Measurements from ENCODE around the gene ATP1A4. TPM values are rescaled to one million over a fixed set of nuclear protein-coding genes. Genes with fewer than 3 reads are reported as not detected.

The ATP1A4 gene
- total RNA-seq, 1 donor from 2014 or later, result not detected

GRCh38 chr1:160225345-160225744 lies 73.9 kb downstream of the ATP1A4 start:
- Histone ChIP-seq H3K27me3 (ENCODE audit: insufficient read depth, low read length) (no peaks in the 10 kb centered on the region), H3K4me3 (ENCODE audit: insufficient read depth, low read depth, low read length) (no peak overlapping the region), H4K20me1 (ENCODE audit: insufficient read depth, low read length) (peaks cover 25% of the 10 kb centered on the region), H3K4me1 (ENCODE audit: insufficient read depth, low read length) (no peaks in the 10 kb centered on the region), H3K79me2 (ENCODE audit: insufficient read depth, low read length) (no peaks in the 10 kb centered on the region), H3K9ac (ENCODE audit: low read length) (no peak overlapping the region), H2AFZ (ENCODE audit: low read depth, low read length) (no peak overlapping the region), H3K4me2 (ENCODE audit: low read length) (no peak overlapping the region), H3K27ac (ENCODE audit: low read depth, low read length) (no peak overlapping the region), H3K36me3 (ENCODE audit: insufficient read depth, low read length) (peaks cover 72% of the 10 kb centered on the region), H3K9me3 (ENCODE audit: insufficient read depth, low read depth, low read length) (no peaks in the 10 kb centered on the region)
- no peak for TF ChIP-seq EZH2 (IDR thresholded peaks at IDR 0.05; ENCODE audit: insufficient read depth, low read length)
- TF ChIP-seq CTCF (IDR thresholded peaks at IDR 0.05; ENCODE audit: insufficient read depth, low read depth, low read length), result no peak
- Mint-ChIP-seq H3K27ac (ENCODE audit: unreplicated experiment) (no peak overlapping the region), H3K9me3 (ENCODE audit: unreplicated experiment) (no peaks in the 10 kb centered on the region), H3K27me3 (ENCODE audit: low read depth, unreplicated experiment) (no peaks in the 10 kb centered on the region), H3K4me3 (ENCODE audit: unreplicated experiment) (no peak overlapping the region), H3K4me1 (ENCODE audit: low read depth, unreplicated experiment) (no peaks in the 10 kb centered on the region), H3K36me3 (ENCODE audit: low read depth, unreplicated experiment) (peaks cover 9% of the 10 kb centered on the region)
- DNase-seq (ENCODE audit: low read depth) (no peak), FAIRE-seq (no peak)

- Mint-ChIP-seq H3K4me1 (ENCODE audit: low read depth, unreplicated experiment) (no peaks in the 10 kb centered on the region), H3K4me3 (ENCODE audit: unreplicated experiment) (no peak overlapping the region), H3K27ac (ENCODE audit: unreplicated experiment) (no peak overlapping the region), H3K36me3 (ENCODE audit: low read depth, unreplicated experiment) (peaks cover 11% of the 10 kb centered on the region), H3K27me3 (ENCODE audit: low read depth, unreplicated experiment) (no peaks in the 10 kb centered on the region), H3K9me3 (ENCODE audit: unreplicated experiment) (no peaks in the 10 kb centered on the region)
- FAIRE-seq, result no peak
- no peak overlapping the region for H2AFZ ChIP-seq (ENCODE audit: low read depth, low read length)
- peaks cover 24% of the 10 kb centered on the region for H4K20me1 ChIP-seq (ENCODE audit: insufficient read depth, low read length)
- peaks cover 68% of the 10 kb centered on the region for H3K36me3 ChIP-seq (ENCODE audit: insufficient read depth, low read length)
- H3K27ac ChIP-seq (ENCODE audit: low read depth, low read length), result no peak overlapping the region
- no peak overlapping the region for H3K4me3 ChIP-seq (ENCODE audit: insufficient read depth, low read depth, low read length)
- DNase-seq (ENCODE audit: low read depth), result no peak
- no peaks in the 10 kb centered on the region for H3K79me2 ChIP-seq (ENCODE audit: insufficient read depth, low read length)
- H3K9me3 ChIP-seq (ENCODE audit: insufficient read depth, low read depth, low read length), result no peaks in the 10 kb centered on the region
- TF ChIP-seq EZH2 (IDR thresholded peaks at IDR 0.05; ENCODE audit: insufficient read depth, low read length), result no peak
- no peaks in the 10 kb centered on the region for H3K4me1 ChIP-seq (ENCODE audit: insufficient read depth, low read length)
- no peak overlapping the region for H3K9ac ChIP-seq (ENCODE audit: low read length)
- no peaks in the 10 kb centered on the region for H3K27me3 ChIP-seq (ENCODE audit: insufficient read depth, low read length)
- no peak overlapping the region for H3K4me2 ChIP-seq (ENCODE audit: low read length)
Observed at GRCh38 chr1:160226623-160227022, 75.2 kb downstream of the ATP1A4 start.

- Histone ChIP-seq H3K27me3 (ENCODE audit: insufficient read depth, low read length) (no peaks in the 10 kb centered on the region), H3K9me3 (ENCODE audit: insufficient read depth, low read depth, low read length) (no peaks in the 10 kb centered on the region), H2AFZ (ENCODE audit: low read depth, low read length) (no peak overlapping the region), H3K4me1 (ENCODE audit: insufficient read depth, low read length) (no peaks in the 10 kb centered on the region), H3K27ac (ENCODE audit: low read depth, low read length) (no peak overlapping the region), H3K79me2 (ENCODE audit: insufficient read depth, low read length) (no peaks in the 10 kb centered on the region), H3K9ac (ENCODE audit: low read length) (no peak overlapping the region), H3K4me3 (ENCODE audit: insufficient read depth, low read depth, low read length) (no peak overlapping the region), H3K36me3 (ENCODE audit: insufficient read depth, low read length) (peaks cover 65% of the 10 kb centered on the region), H4K20me1 (ENCODE audit: insufficient read depth, low read length) (peaks cover 24% of the 10 kb centered on the region), H3K4me2 (ENCODE audit: low read length) (no peak overlapping the region)
- Mint-ChIP-seq H3K36me3 (ENCODE audit: low read depth, unreplicated experiment) (peaks cover 11% of the 10 kb centered on the region), H3K27ac (ENCODE audit: unreplicated experiment) (no peak overlapping the region), H3K9me3 (ENCODE audit: unreplicated experiment) (no peaks in the 10 kb centered on the region), H3K4me3 (ENCODE audit: unreplicated experiment) (no peak overlapping the region), H3K4me1 (ENCODE audit: low read depth, unreplicated experiment) (no peaks in the 10 kb centered on the region), H3K27me3 (ENCODE audit: low read depth, unreplicated experiment) (no peaks in the 10 kb centered on the region)
- TF ChIP-seq CTCF (IDR thresholded peaks at IDR 0.05; ENCODE audit: insufficient read depth, low read depth, low read length), result no peak
- TF ChIP-seq EZH2 (IDR thresholded peaks at IDR 0.05; ENCODE audit: insufficient read depth, low read length), result no peak
- FAIRE-seq (no peak), DNase-seq (ENCODE audit: low read depth) (no peak)
Observed at GRCh38 chr1:160227034-160227433, 75.6 kb downstream of the ATP1A4 start.
